HG03139 (cell line): ENCODE results near the gene MRGPRD.
"Not testable (repeated sequence)": the region's sequence is repeated elsewhere in the genome, so short reads cannot be mapped to it uniquely, and the experiment has no call there.

Source experiments
- ATAC-seq: cut with Tn5 transposase; IDR thresholded peaks from one replicate; pipeline ENCODE4 v1.9.1; 2021; ENCODE audit not compliant: unreplicated experiment

Gene MRGPRD

GRCh38 chr11:69006816-69007215, 26.0 kb upstream of the MRGPRD start:
- ATAC-seq, result no peak

GRCh38 chr11:69005631-69006368, 25.0 kb upstream of the MRGPRD start:
- no peak for ATAC-seq

GRCh38 chr11:69005183-69005630, 24.4 kb upstream of the MRGPRD start:
- no peak for ATAC-seq

- ATAC-seq, result no peak
Measured at GRCh38 chr11:69004411-69005182, 23.8 kb upstream of the MRGPRD start.

- ATAC-seq, result no peak
Measured at GRCh38 chr11:69003866-69004367, 23.1 kb upstream of the MRGPRD start.

GRCh38 chr11:69003301-69003865, 22.6 kb upstream of the MRGPRD start:
- no peak for ATAC-seq

GRCh38 chr11:69002570-69003231, 21.9 kb upstream of the MRGPRD start:
- no peak for ATAC-seq

- no peak for ATAC-seq
Measured at GRCh38 chr11:69002110-69002569, 21.4 kb upstream of the MRGPRD start.

- no peak for ATAC-seq
Measured at GRCh38 chr11:69001243-69002081, 20.7 kb upstream of the MRGPRD start.

- no peak for ATAC-seq
Measured at GRCh38 chr11:69000831-69001242, 20.1 kb upstream of the MRGPRD start.

- ATAC-seq, result no peak
Measured at GRCh38 chr11:69000391-69000790, 19.6 kb upstream of the MRGPRD start.

GRCh38 chr11:68999748-69000355, 19.1 kb upstream of the MRGPRD start:
- not testable (repeated sequence) for ATAC-seq

- ATAC-seq, result no peak
Measured at GRCh38 chr11:68999093-68999747, 18.4 kb upstream of the MRGPRD start.

GRCh38 chr11:68998390-68998911, 17.7 kb upstream of the MRGPRD start:
- no peak for ATAC-seq

- no peak for ATAC-seq
Measured at GRCh38 chr11:68997995-68998348, 17.2 kb upstream of the MRGPRD start.

GRCh38 chr11:68997124-68997994, 16.6 kb upstream of the MRGPRD start:
- no peak for ATAC-seq

- ATAC-seq, result no peak
Measured at GRCh38 chr11:68996376-68997123, 15.8 kb upstream of the MRGPRD start.
